Epithelial cell of prostate (primary cell): ENCODE measurements around the gene ZNF263.
"Not testable (repeated sequence)": the region's sequence is repeated elsewhere in the genome, so short reads cannot be mapped to it uniquely, and the experiment has no call there.

Experiments
- DNase-seq: peaks from one replicate; pipeline ENCODE4 v3.0.0-alpha.2; 2011; ENCODE audit warnings: low read depth, low spot score
- H3K27ac ChIP-seq: fragments of 450-650 bp; 2 replicates; pipeline ENCODE4 v1.5.1; 2017; ENCODE audit warnings: mild to moderate bottlenecking

Gene ZNF263

GRCh38 chr16:3266873-3267537 lies 16.3 kb upstream of the ZNF263 start:
- H3K27ac ChIP-seq, result no peak overlapping the region
- DNase-seq, result no peak

- no peak for DNase-seq
Observed at GRCh38 chr16:3268294-3268693, 15.0 kb upstream of the ZNF263 start.

GRCh38 chr16:3270718-3271117 lies 12.6 kb upstream of the ZNF263 start:
- H3K27ac ChIP-seq, DNase-seq: not testable (repeated sequence)

More at GRCh38 chr16:3268294-3268693, 15.0 kb upstream of the ZNF263 start:
- no peak overlapping the region for H3K27ac ChIP-seq

- H3K27ac ChIP-seq, DNase-seq: not testable (repeated sequence)
Observed at GRCh38 chr16:3271281-3271680, 12.0 kb upstream of the ZNF263 start.

- no peak for DNase-seq
- H3K27ac ChIP-seq, result no peak overlapping the region
Observed at GRCh38 chr16:3274490-3274889, 8.8 kb upstream of the ZNF263 start.

- H3K27ac ChIP-seq, result no peak overlapping the region
- DNase-seq, result no peak
Observed at GRCh38 chr16:3274947-3275346, 8.3 kb upstream of the ZNF263 start.

- no peak overlapping the region for H3K27ac ChIP-seq
- no peak for DNase-seq
Observed at GRCh38 chr16:3276679-3277078, 6.6 kb upstream of the ZNF263 start.

GRCh38 chr16:3281222-3281820 lies 2.0 kb upstream of the ZNF263 start:
- DNase-seq, result no peak
- no peak overlapping the region for H3K27ac ChIP-seq

GRCh38 chr16:3282103-3282729 lies 1.1 kb upstream of the ZNF263 start:
- no peak for DNase-seq
- peak overlapping the region; percentile 99 for H3K27ac ChIP-seq

GRCh38 chr16:3283543-3284447 lies 504 bp downstream of the ZNF263 start:
- peak overlapping the region; percentile 99 for H3K27ac ChIP-seq
- no peak for DNase-seq

GRCh38 chr16:3285131-3285530 lies 1.8 kb downstream of the ZNF263 start:
- DNase-seq, result no peak
- no peak overlapping the region for H3K27ac ChIP-seq

GRCh38 chr16:3289998-3290673 lies 6.8 kb downstream of the ZNF263 start:
- H3K27ac ChIP-seq, result no peak overlapping the region
- DNase-seq, result no peak

GRCh38 chr16:3292604-3293003 lies 9.3 kb downstream of the ZNF263 start:
- H3K27ac ChIP-seq, result no peak overlapping the region
- no peak for DNase-seq

- H3K27ac ChIP-seq, result no peak overlapping the region
- no peak for DNase-seq
Observed at GRCh38 chr16:3295209-3295608, 11.9 kb downstream of the ZNF263 start.

- no peak overlapping the region for H3K27ac ChIP-seq
- no peak for DNase-seq
Observed at GRCh38 chr16:3295783-3296182, 12.5 kb downstream of the ZNF263 start.

GRCh38 chr16:3304370-3304769 lies 21.1 kb downstream of the ZNF263 start:
- DNase-seq, result no peak
- H3K27ac ChIP-seq, result peak overlapping the region; percentile 92

- H3K27ac ChIP-seq, result peak within 1 kb of the TSS; percentile 92
- peak; percentile 51 for DNase-seq
Observed at GRCh38 chr16:3305109-3306068, 22.1 kb downstream of the ZNF263 start, which contains the start of the genes TIGD7 and ZNF75A. Gene TIGD7, minus strand, starts transcription at chr16:3305430. Its CDS starts 4,816 bp downstream, at chr16:3300614. Gene ZNF75A, plus strand, starts transcription at chr16:3305497. Its CDS starts 2,932 bp downstream, at chr16:3308429.

- peak overlapping the region; percentile 92 for H3K27ac ChIP-seq
- no peak for DNase-seq
Observed at GRCh38 chr16:3306078-3306477, 22.8 kb downstream of the ZNF263 start.

GRCh38 chr16:3311496-3311895 lies 28.2 kb downstream of the ZNF263 start:
- DNase-seq, result no peak

More at GRCh38 chr16:3311496-3311895, 28.2 kb downstream of the ZNF263 start:
- H3K27ac ChIP-seq, result no peak overlapping the region
